Measurements from ENCODE around the gene STX7.

DNA sequence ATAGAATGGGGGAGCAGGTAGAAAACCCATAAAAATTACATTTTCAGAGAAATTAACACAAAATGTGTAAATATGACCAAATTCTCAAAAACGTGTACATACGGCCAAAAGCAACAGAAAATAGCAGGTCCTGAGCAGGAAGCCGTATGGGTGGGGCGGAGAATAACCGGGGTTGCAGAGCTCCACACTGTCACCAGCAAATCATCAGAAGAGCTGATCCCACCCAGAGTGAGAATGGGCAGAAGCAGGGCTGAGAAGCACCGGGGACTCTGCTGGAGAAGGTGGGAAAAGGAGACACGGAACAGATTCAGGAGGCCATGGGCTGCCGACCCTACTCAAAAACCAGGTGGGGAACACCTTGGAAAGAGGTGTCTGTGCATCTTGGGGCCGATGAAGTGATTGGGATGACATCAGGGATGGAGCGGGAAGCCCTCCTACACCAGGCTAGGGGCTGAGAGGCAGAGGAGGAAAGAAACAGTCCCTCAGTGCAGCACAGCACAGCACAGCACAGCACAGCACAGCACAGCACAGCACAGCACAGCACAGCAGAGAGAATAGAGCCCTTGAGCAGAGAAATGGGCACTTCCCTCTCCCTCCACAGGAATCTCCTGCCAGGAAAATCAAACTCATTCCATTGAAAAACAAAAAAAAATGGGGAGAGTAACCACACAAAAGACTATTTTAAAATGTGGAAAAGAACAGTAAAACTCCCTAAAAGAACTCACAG is 22.3 kb downstream of the STX7 start:
- TF ChIP-seq, protein P1, sequence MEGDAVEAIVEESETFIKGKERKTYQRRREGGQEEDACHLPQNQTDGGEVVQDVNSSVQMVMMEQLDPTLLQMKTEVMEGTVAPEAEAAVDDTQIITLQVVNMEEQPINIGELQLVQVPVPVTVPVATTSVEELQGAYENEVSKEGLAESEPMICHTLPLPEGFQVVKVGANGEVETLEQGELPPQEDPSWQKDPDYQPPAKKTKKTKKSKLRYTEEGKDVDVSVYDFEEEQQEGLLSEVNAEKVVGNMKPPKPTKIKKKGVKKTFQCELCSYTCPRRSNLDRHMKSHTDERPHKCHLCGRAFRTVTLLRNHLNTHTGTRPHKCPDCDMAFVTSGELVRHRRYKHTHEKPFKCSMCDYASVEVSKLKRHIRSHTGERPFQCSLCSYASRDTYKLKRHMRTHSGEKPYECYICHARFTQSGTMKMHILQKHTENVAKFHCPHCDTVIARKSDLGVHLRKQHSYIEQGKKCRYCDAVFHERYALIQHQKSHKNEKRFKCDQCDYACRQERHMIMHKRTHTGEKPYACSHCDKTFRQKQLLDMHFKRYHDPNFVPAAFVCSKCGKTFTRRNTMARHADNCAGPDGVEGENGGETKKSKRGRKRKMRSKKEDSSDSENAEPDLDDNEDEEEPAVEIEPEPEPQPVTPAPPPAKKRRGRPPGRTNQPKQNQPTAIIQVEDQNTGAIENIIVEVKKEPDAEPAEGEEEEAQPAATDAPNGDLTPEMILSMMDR (IDR thresholded peaks at IDR 0.05; ENCODE audit: low read depth, low read length), result no peak
- TF ChIP-seq EZH2phosphoT487 (IDR thresholded peaks at IDR 0.05; ENCODE audit: low read depth), result no peak
